ENCODE measurements around the gene TLK1.

DNA sequence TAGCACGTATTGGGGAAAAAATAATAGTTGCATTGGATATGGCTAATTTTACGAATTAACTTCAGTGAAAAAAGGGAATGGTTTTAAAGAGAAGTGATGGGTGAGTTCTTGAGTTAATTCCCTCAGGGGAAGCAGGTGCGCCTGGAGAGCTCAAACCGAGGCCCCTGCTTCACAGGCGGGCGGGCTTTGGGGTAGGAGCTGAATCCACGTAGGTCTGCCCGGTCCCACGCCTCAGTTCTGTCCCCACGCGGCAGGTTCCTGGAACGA lies 187.5 kb downstream of the TLK1 start:
- TF ChIP-seq GATA2 (IDR thresholded peaks at IDR 0.05; ENCODE audit: low read depth, low read length) (no peak), GATA3 (IDR thresholded peaks at IDR 0.05; ENCODE audit: low read depth, low read length) (no peak)
